ENCODE results near the gene TEX10. TPM values are rescaled to one million over a fixed set of nuclear protein-coding genes. Genes with fewer than 3 reads are reported as not detected.

TEX10 gene
- polyA plus RNA-seq, 1 of the 3 experiments (the other 2 are of a cell fraction) = 12.7 TPM

- DNase-seq = peak; percentile 12
- Histone ChIP-seq H3K9ac (no peak overlapping the region), H3K4me1 (ENCODE audit: control insufficient read depth in 1 of 2, insufficient read depth in 2 of 2, low read depth in 1 of 2, low read length in 1 of 2) (no peaks in the 10 kb centered on the region), H3K4me3 (ENCODE audit: low read depth in 2 of 2, low read length in 1 of 2) (no peak overlapping the region), H3K36me3 (replicated peaks in 1 of 2; ENCODE audit: control insufficient read depth in 1 of 2, insufficient read depth in 2 of 2, low read length in 1 of 2) (peaks cover 64 to 76% of the 10 kb centered on the region in 2 experiments), H3K4me2 (no peak overlapping the region), H3K27ac (ENCODE audit: low read depth in 2 of 2, low read length in 1 of 2) (no peak overlapping the region), H3K79me2 (ENCODE audit: insufficient read depth) (peaks cover 34% of the 10 kb centered on the region), H4K20me1 (ENCODE audit: insufficient read depth) (no peaks in the 10 kb centered on the region), H3K9me3 (no peaks in the 10 kb centered on the region), H2AFZ (ENCODE audit: low read depth) (no peak overlapping the region), H3F3A (replicated peaks; ENCODE audit: insufficient read depth) (peaks cover 10% of the 10 kb centered on the region), H3K27me3 (ENCODE audit: insufficient read depth) (no peaks in the 10 kb centered on the region), H3K9me2 (no peaks in the 10 kb centered on the region)
- CTCF ChIA-PET = interaction anchor here (0.5 to 5.2 kb wide), 58 partner anchors 8 to 1350 kb away, joined by 3 to 50 read pairs (median 4); no protein-coding TSS in a partner anchor
- WGBS (ENCODE audit: low lambda C conversion rate) = 73% methylated on average over 4 of the region's 4 CpGs
- POLR2A ChIA-PET = no interaction called here
- TF ChIP-seq CTCF (IDR thresholded peaks at IDR 0.05) = peak; percentile 77
- TF ChIP-seq NFIC (IDR thresholded peaks at IDR 0.05; ENCODE audit: borderline replicate concordance) = no peak
- TF ChIP-seq PBX3 (IDR thresholded peaks at IDR 0.05) = no peak
- no peak for TF ChIP-seq POLR2AphosphoS5 (IDR thresholded peaks at IDR 0.05; ENCODE audit: low read depth, low read length)
- TF ChIP-seq YY1 (IDR thresholded peaks at IDR 0.05; ENCODE audit: low read depth) = no peak
- TF ChIP-seq IRF3 (IDR thresholded peaks at IDR 0.05; ENCODE audit: low read depth, low read length) = no peak
- no peak for TF ChIP-seq TCF12 (IDR thresholded peaks at IDR 0.05)
- TF ChIP-seq RAD21 (IDR thresholded peaks at IDR 0.05; ENCODE audit: low read length) = peak; percentile 51
- no peak for TF ChIP-seq RFX5 (IDR thresholded peaks at IDR 0.05; ENCODE audit: low read length)
Observed at GRCh38 chr9:100324594-100325200, 28.0 kb downstream of the TEX10 start.

- H3K4me2 ChIP-seq = no peak overlapping the region
- H3K36me3 ChIP-seq (replicated peaks in 1 of 2; ENCODE audit: control insufficient read depth in 1 of 2, insufficient read depth in 2 of 2, low read length in 1 of 2) = peaks cover 66% of the 10 kb centered on the region in 2 experiments
- peak; percentile 71 for TF ChIP-seq RAD21 (IDR thresholded peaks at IDR 0.05; ENCODE audit: low read length)
- TF ChIP-seq CTCF (IDR thresholded peaks at IDR 0.05) = peak; percentile 87
- no peak for TF ChIP-seq FOXM1 (IDR thresholded peaks at IDR 0.05; ENCODE audit: low read depth)
- peak; percentile 46 for TF ChIP-seq SMC3 (IDR thresholded peaks at IDR 0.05; ENCODE audit: low read depth, low read length)
- no peak for TF ChIP-seq EZH2phosphoT487 (IDR thresholded peaks at IDR 0.05; ENCODE audit: borderline replicate concordance, low read depth)
- no peaks in the 10 kb centered on the region for H3K9me3 ChIP-seq
- no peak overlapping the region for H2AFZ ChIP-seq (ENCODE audit: low read depth)
- H3K9ac ChIP-seq = no peak overlapping the region
- no peaks in the 10 kb centered on the region for H3K9me2 ChIP-seq
- H3K79me2 ChIP-seq (ENCODE audit: insufficient read depth) = peaks cover 34% of the 10 kb centered on the region
- CTCF ChIA-PET = interaction anchor here (0.6 to 5.2 kb wide), 27 partner anchors 10 to 1521 kb away, joined by 3 to 50 read pairs (median 4); no protein-coding TSS in a partner anchor
- no peaks in the 10 kb centered on the region for H4K20me1 ChIP-seq (ENCODE audit: insufficient read depth)
- POLR2A ChIA-PET = no interaction called here
- no peak overlapping the region; a peak in 1 of 4 replicates for H3K4me3 ChIP-seq (ENCODE audit: low read depth in 2 of 2, low read length in 1 of 2)
- no peaks in the 10 kb centered on the region for H3K4me1 ChIP-seq (ENCODE audit: control insufficient read depth in 1 of 2, insufficient read depth in 2 of 2, low read depth in 1 of 2, low read length in 1 of 2)
- peaks cover 16% of the 10 kb centered on the region for H3F3A ChIP-seq (replicated peaks; ENCODE audit: insufficient read depth)
- DNase-seq = peak; percentile 27
- no peak overlapping the region for H3K27ac ChIP-seq (ENCODE audit: low read depth in 2 of 2, low read length in 1 of 2)
- no peaks in the 10 kb centered on the region for H3K27me3 ChIP-seq (ENCODE audit: insufficient read depth)
- WGBS (ENCODE audit: low lambda C conversion rate) = 45% methylated on average over 3 of the region's 3 CpGs
Observed at GRCh38 chr9:100322954-100323536, 29.7 kb downstream of the TEX10 start.
